ENCODE results near the gene CDKAL1. TPM values are rescaled to one million over a fixed set of nuclear protein-coding genes. Genes with fewer than 3 reads are reported as not detected.

The CDKAL1 gene
- total and polyA plus RNA-seq, 2 donors (not counting 3 experiments of a cell fraction or from before 2014, with no cell fraction given), result 6.1 to 20.5 TPM

DNA sequence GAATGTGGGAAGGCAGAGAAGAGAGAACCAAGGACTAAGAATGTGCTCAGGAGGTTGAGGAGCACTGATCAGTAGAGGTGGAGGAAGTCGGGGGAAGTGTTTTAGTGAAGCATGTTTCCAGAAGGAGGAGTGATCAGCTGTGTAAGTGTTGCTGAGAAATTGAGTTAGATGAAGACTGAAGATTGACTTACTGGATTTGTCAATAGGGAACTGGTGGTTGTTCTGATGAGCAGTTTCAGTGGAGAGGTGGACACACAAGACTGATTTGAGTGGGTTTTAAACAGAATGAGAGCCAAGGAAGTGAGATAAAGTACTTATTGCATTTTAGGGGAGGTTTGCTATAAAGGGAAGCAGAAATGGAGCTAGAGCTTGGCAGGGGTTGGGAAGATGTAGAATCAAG, 182.6 kb downstream of the CDKAL1 start:
- Histone ChIP-seq H2AFZ (ENCODE audit: low read depth, low read length) (no peak overlapping the region), H3K4me2 (ENCODE audit: insufficient read depth, low read length) (no peak overlapping the region), H4K20me1 (replicated peaks; ENCODE audit: control insufficient read depth, extremely low read depth, insufficient read depth, low read length) (no peaks in the 10 kb centered on the region), H3K4me1 (ENCODE audit: control insufficient read depth, extremely low read depth, insufficient read depth, low read length) (peaks cover 3% of the 10 kb centered on the region), H3K4me3 (replicated peaks in 1 of 3; ENCODE audit: insufficient read depth in 1 of 3, low read depth in 1 of 3, low read length in 3 of 3) (no peak overlapping the region), H3K9ac (replicated peaks; ENCODE audit: extremely low read depth, insufficient read depth, low read length) (no peak overlapping the region), H3K79me2 (ENCODE audit: control insufficient read depth, insufficient read depth, low read length) (no peaks in the 10 kb centered on the region), H3K9me3 (replicated peaks; ENCODE audit: control insufficient read depth, insufficient read depth, low read length) (no peaks in the 10 kb centered on the region), H3K27me3 (ENCODE audit: control insufficient read depth in 2 of 2, insufficient read depth in 2 of 2, low read length in 2 of 2) (no peaks in the 10 kb centered on the region), H3K36me3 (ENCODE audit: control insufficient read depth in 2 of 2, extremely low read depth in 1 of 2, insufficient read depth in 2 of 2, low read length in 2 of 2) (no peaks in the 10 kb centered on the region), H3K9me1 (replicated peaks; ENCODE audit: control insufficient read depth, extremely low read depth, insufficient read depth, low read length) (no peaks in the 10 kb centered on the region), H3K27ac (ENCODE audit: insufficient read depth, low read depth, low read length) (no peak overlapping the region)
- intact Hi-C loops (cut with micrococcal nuclease) (no loop called here), dilution Hi-C loops (cut with MboI; ENCODE audit: extremely low pct_ligation_motif_present, low sequenced_read_pairs) (no loop called here)
- FAIRE-seq (no peak), DNase-seq (ENCODE audit: low read depth, low spot score) (no peak)
- TF ChIP-seq, protein P1, sequence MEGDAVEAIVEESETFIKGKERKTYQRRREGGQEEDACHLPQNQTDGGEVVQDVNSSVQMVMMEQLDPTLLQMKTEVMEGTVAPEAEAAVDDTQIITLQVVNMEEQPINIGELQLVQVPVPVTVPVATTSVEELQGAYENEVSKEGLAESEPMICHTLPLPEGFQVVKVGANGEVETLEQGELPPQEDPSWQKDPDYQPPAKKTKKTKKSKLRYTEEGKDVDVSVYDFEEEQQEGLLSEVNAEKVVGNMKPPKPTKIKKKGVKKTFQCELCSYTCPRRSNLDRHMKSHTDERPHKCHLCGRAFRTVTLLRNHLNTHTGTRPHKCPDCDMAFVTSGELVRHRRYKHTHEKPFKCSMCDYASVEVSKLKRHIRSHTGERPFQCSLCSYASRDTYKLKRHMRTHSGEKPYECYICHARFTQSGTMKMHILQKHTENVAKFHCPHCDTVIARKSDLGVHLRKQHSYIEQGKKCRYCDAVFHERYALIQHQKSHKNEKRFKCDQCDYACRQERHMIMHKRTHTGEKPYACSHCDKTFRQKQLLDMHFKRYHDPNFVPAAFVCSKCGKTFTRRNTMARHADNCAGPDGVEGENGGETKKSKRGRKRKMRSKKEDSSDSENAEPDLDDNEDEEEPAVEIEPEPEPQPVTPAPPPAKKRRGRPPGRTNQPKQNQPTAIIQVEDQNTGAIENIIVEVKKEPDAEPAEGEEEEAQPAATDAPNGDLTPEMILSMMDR (IDR thresholded peaks at IDR 0.05; ENCODE audit: extremely low read depth in 1 of 2, insufficient read depth in 1 of 2, low read depth in 1 of 2, low read length in 2 of 2), result no peak
- TF ChIP-seq FOS (IDR thresholded peaks at IDR 0.05; ENCODE audit: borderline replicate concordance, insufficient read depth, low read length) (no peak), POLR2AphosphoS5 (IDR thresholded peaks at IDR 0.05; ENCODE audit: insufficient read depth, low read depth, low read length) (no peak), JUN (IDR thresholded peaks at IDR 0.05; ENCODE audit: borderline replicate concordance, insufficient read depth, insufficient read length, low read depth) (no peak), MYC (IDR thresholded peaks at IDR 0.05; ENCODE audit: low read depth, low read length) (no peak), EZH2 (IDR thresholded peaks at IDR 0.05; ENCODE audit: borderline replicate concordance, low read depth, low read length, severe bottlenecking) (no peak), GATA2 (IDR thresholded peaks at IDR 0.05; ENCODE audit: insufficient read depth, insufficient read length, low read depth, low read length) (no peak), POLR2A (IDR thresholded peaks at IDR 0.05; ENCODE audit: low read depth, low read length) (no peak)
- TF ChIP-seq, protein P2, sequence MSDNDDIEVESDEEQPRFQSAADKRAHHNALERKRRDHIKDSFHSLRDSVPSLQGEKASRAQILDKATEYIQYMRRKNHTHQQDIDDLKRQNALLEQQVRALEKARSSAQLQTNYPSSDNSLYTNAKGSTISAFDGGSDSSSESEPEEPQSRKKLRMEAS (IDR thresholded peaks at IDR 0.05; ENCODE audit: insufficient read depth, insufficient read length), result no peak
- POLR2A ChIA-PET, result no interaction called here
- no TSS peak for BruUV-seq (replicated peaks)
- CTCF ChIA-PET, result no interaction called here
